Ascending aorta (tissue), 2 donors: Measurements from ENCODE around the gene ARID4A. TPM values are rescaled to one million over a fixed set of nuclear protein-coding genes. Genes with fewer than 3 reads are reported as not detected.
A peak's percentile ranks its signal among the peaks of the same experiment; 100 is the strongest.

Experiments
- DNase-seq, 2 donors: peaks; one replicate each; pipeline ENCODE4 v3.0.0-alpha.2; 2019; ENCODE audit warnings: low spot score in 2 of 2
- H3K27ac ChIP-seq, 2 donors: fragments of 200-600 bp; sonication (generic); one replicate each; pipeline ENCODE4 v1.5.1; 2016 to 2017; ENCODE audit warnings: mild to moderate bottlenecking in 1 of 2
- H3K27me3 ChIP-seq: fragments of 200-600 bp; sonication (generic); one replicate; pipeline ENCODE4 v1.5.1; 2017
- H3K36me3 ChIP-seq, 2 donors: fragments of 200-600 bp; sonication (generic); one replicate each; pipeline ENCODE4 v1.5.1; 2016
- H3K4me1 ChIP-seq, 2 donors: fragments of 200-600 bp; sonication (generic); one replicate each; pipeline ENCODE4 v1.5.1; 2016 to 2017; ENCODE audit warnings: mild to moderate bottlenecking in 1 of 2
- H3K4me3 ChIP-seq, 2 donors: fragments of 200-600 bp; sonication (generic); one replicate each; pipeline ENCODE4 v1.5.1; 2016 to 2017; ENCODE audit warnings: mild to moderate bottlenecking in 1 of 2
- H3K9me3 ChIP-seq, 2 donors: fragments of 200-600 bp; sonication (generic); one replicate each; pipeline ENCODE4 v1.5.1; 2016
- intact Hi-C: fragments of 100-400 bp; cut with DNase I; formaldehyde crosslinking; loops from one replicate; pipeline ENCODE4 v1.15.1; 2023
- total RNA-seq: library from RNA; depleted of rRNA; stranded (reverse); fragments of >200 nt; gene quantifications from one replicate; pipeline ENCODE4 v1.1.0, GENCODE V29; 2016
- TF ChIP-seq, protein P1 (sequence below), 3 experiments: fragments of 200-600 bp in 2 of 3; fragments of 450-650 bp in 1 of 3; sonication (generic) in 2 of 3; IDR thresholded peaks; one replicate each; pipeline ENCODE4 v1.5.1; 2016 to 2019; ENCODE audit warnings: antibody characterized with exemption in 3 of 3, mild to moderate bottlenecking in 1 of 3, moderate library complexity in 1 of 3

The ARID4A gene
- total RNA-seq, 1 donor from 2014 or later = 18.2 TPM

DNA sequence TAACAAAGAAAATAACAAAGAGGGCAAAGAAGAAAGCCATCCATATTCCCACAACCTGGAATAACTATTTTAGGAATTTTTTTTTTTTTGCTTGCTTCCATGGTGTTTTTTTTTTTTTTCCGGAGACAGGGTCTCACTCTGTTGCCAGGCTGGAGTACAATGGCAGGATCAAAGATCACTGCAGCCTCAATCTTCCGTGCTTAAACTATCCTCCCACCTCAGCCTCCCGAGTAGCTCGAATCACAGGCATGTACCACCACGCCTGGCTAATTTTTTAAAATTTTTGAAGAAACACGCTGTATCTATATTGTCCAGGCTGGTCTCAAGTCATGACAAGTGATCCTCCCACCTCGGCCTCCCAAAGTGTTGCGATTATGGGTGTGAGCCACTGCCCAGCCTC lies 20.2 kb upstream of the ARID4A start:
- intact Hi-C loops = no loop called here
- TF ChIP-seq, protein P1, sequence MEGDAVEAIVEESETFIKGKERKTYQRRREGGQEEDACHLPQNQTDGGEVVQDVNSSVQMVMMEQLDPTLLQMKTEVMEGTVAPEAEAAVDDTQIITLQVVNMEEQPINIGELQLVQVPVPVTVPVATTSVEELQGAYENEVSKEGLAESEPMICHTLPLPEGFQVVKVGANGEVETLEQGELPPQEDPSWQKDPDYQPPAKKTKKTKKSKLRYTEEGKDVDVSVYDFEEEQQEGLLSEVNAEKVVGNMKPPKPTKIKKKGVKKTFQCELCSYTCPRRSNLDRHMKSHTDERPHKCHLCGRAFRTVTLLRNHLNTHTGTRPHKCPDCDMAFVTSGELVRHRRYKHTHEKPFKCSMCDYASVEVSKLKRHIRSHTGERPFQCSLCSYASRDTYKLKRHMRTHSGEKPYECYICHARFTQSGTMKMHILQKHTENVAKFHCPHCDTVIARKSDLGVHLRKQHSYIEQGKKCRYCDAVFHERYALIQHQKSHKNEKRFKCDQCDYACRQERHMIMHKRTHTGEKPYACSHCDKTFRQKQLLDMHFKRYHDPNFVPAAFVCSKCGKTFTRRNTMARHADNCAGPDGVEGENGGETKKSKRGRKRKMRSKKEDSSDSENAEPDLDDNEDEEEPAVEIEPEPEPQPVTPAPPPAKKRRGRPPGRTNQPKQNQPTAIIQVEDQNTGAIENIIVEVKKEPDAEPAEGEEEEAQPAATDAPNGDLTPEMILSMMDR (IDR thresholded peaks at IDR 0.05) = no peak
- Histone ChIP-seq H3K27me3 (no peaks in the 10 kb centered on the region), H3K9me3 (no peaks in the 10 kb centered on the region), H3K4me1 (peaks cover 5 to 25% of the 10 kb centered on the region in 2 donors), H3K27ac (no peak overlapping the region), H3K4me3 (no peak overlapping the region), H3K36me3 (peaks cover 6 to 25% of the 10 kb centered on the region in 2 donors)
- DNase-seq = no peak

- no peaks in the 10 kb centered on the region for H3K9me3 ChIP-seq
- no peaks in the 10 kb centered on the region for H3K27me3 ChIP-seq
- peaks cover 21 to 39% of the 10 kb centered on the region in 2 donors for H3K36me3 ChIP-seq
- peak overlapping the region in 1 of 2 donors; percentile 39 for H3K4me3 ChIP-seq
- TF ChIP-seq, protein P1 (IDR thresholded peaks at IDR 0.05) = no peak
- intact Hi-C loops = no loop called here
- peaks cover 8 to 23% of the 10 kb centered on the region in 2 donors for H3K4me1 ChIP-seq
- H3K27ac ChIP-seq = peak overlapping the region; percentile 77 to 85
- DNase-seq = peak in 1 of 2 donors; percentile 81
Measured at GRCh38 chr14:58280954-58281787, 17.2 kb upstream of the ARID4A start.

- DNase-seq = no peak
- intact Hi-C loops = loop anchor here (2.0 kb wide), 1 partner anchor 15 kb away; no protein-coding TSS in a partner anchor
- Histone ChIP-seq H3K4me3 (peak overlapping the region in 1 of 2 donors; percentile 39), H3K27ac (peak overlapping the region; percentile 77 to 85), H3K27me3 (no peaks in the 10 kb centered on the region), H3K9me3 (no peaks in the 10 kb centered on the region), H3K4me1 (peaks cover 8 to 23% of the 10 kb centered on the region in 2 donors), H3K36me3 (peaks cover 25 to 45% of the 10 kb centered on the region in 2 donors)
- TF ChIP-seq, protein P1 (IDR thresholded peaks at IDR 0.05) = no peak
Measured at GRCh38 chr14:58281969-58282368, 16.4 kb upstream of the ARID4A start.

GRCh38 chr14:58282925-58283593 lies 15.3 kb upstream of the ARID4A start:
- Histone ChIP-seq H3K9me3 (no peaks in the 10 kb centered on the region), H3K36me3 (peaks cover 29 to 38% of the 10 kb centered on the region in 2 donors), H3K27me3 (no peaks in the 10 kb centered on the region), H3K4me3 (no peak overlapping the region), H3K4me1 (peaks cover 8 to 27% of the 10 kb centered on the region in 2 donors), H3K27ac (peak overlapping the region; percentile 77 to 85)
- TF ChIP-seq, protein P1 (IDR thresholded peaks at IDR 0.05) = no peak
- no peak for DNase-seq
- intact Hi-C loops = loop anchor here (2.0 kb wide), 1 partner anchor 14 kb away; no protein-coding TSS in a partner anchor

- H3K36me3 ChIP-seq = peaks cover 24 to 38% of the 10 kb centered on the region in 2 donors
- DNase-seq = no peak
- H3K27ac ChIP-seq = peak overlapping the region; percentile 77 to 85
- H3K4me3 ChIP-seq = no peak overlapping the region
- H3K9me3 ChIP-seq = no peaks in the 10 kb centered on the region
- H3K27me3 ChIP-seq = no peaks in the 10 kb centered on the region
- TF ChIP-seq, protein P1 (IDR thresholded peaks at IDR 0.05) = no peak
- intact Hi-C loops = loop anchor here (2.0 kb wide), 1 partner anchor 13 kb away; no protein-coding TSS in a partner anchor
- H3K4me1 ChIP-seq = peaks cover 8 to 27% of the 10 kb centered on the region in 2 donors
Measured at GRCh38 chr14:58283730-58284129, 14.6 kb upstream of the ARID4A start.
